H1 (cell line): Measurements from ENCODE around the gene CD34. TPM values are rescaled to one million over a fixed set of nuclear protein-coding genes. Genes with fewer than 3 reads are reported as not detected.

ENCODE experiments used
- CTCF ChIA-PET: fragments of 300-600 bp; sonication (Branson Sonifier 250); formaldehyde crosslinking; loops from one replicate; lab custom pipeline; 2021; ENCODE audit not compliant: partially characterized antibody; lab: Charles Lee
- POLR2A ChIA-PET: fragments of 300-600 bp; sonication (Branson Sonifier 250); formaldehyde crosslinking; loops from one replicate; lab custom pipeline; 2021; ENCODE audit warnings: inconsistent platforms; ENCODE audit not compliant: partially characterized antibody; lab: Charles Lee
- DNase-seq, 2 experiments: peaks; one replicate each; pipeline versions ENCODE4 v3.0.0 to v3.0.0-alpha.2; 2010 to 2022; ENCODE audit warnings: low spot score in 2 of 2, low read depth in 1 of 2, mixed read lengths in 1 of 2
- FAIRE-seq: peaks from 2 replicates; lab custom pipeline; 2011; peaks lifted over from hg19 to GRCh38; lab: Jason Lieb, UNC
- H2AFZ ChIP-seq: 2 replicates; pipeline ENCODE4 v1.8.1; 2012; ENCODE audit warnings: low read length, inconsistent platforms
- H2AK5ac ChIP-seq: 2 replicates; pipeline ENCODE4 v1.6.1; 2013; ENCODE audit warnings: low read depth, low read length
- H2BK120ac ChIP-seq: replicated peaks from 2 replicates; pipeline ENCODE3; 2013; ENCODE audit warnings: low read depth, low read length, inconsistent platforms
- H2BK12ac ChIP-seq: 2 replicates; pipeline ENCODE4 v1.6.1; 2013; ENCODE audit warnings: low read depth, low read length
- H2BK15ac ChIP-seq: 2 replicates; pipeline ENCODE4 v1.6.1; 2013; ENCODE audit warnings: low read length
- H2BK20ac ChIP-seq: 2 replicates; pipeline ENCODE4 v1.6.1; 2013; ENCODE audit warnings: low read length
- H2BK5ac ChIP-seq: 2 replicates; pipeline ENCODE4 v1.6.1; 2013; ENCODE audit warnings: low read depth, low read length
- H3K14ac ChIP-seq: 2 replicates; pipeline ENCODE4 v1.6.1; 2013; ENCODE audit warnings: inconsistent platforms; ENCODE audit not compliant: insufficient read length
- H3K18ac ChIP-seq: 2 replicates; pipeline ENCODE4 v1.6.1; 2013; ENCODE audit warnings: low read length; ENCODE audit errors: extremely low read depth
- H3K23ac ChIP-seq: 2 replicates; pipeline ENCODE4 v1.6.1; 2013; ENCODE audit warnings: inconsistent platforms; ENCODE audit not compliant: insufficient read length
- H3K23me2 ChIP-seq: 2 replicates; pipeline ENCODE4 v1.6.1; 2013; ENCODE audit warnings: low read depth, low read length
- H3K27ac ChIP-seq: 2 replicates; pipeline ENCODE4 v1.6.1; 2011; ENCODE audit warnings: low read depth, low read length, inconsistent platforms
- H3K27me3 ChIP-seq, 4 experiments: replicated peaks in 1 of 4; 1 replicate in 1 of 4; 2 replicates in 3 of 4; pipeline versions ENCODE4 v1.6.1 to v1.8.1; 2011 to 2013; ENCODE audit warnings: low read length in 3 of 4, mild to moderate bottlenecking in 3 of 4, inconsistent platforms in 2 of 4, mixed read lengths in 2 of 4, moderate library complexity in 1 of 4; ENCODE audit not compliant: control insufficient read depth in 3 of 4, insufficient read depth in 3 of 4; ENCODE audit errors: extremely low read depth in 1 of 4
- H3K36me3 ChIP-seq, 4 experiments: 2 replicates each; pipeline versions ENCODE4 v1.6.1 to v1.8.1; 2011 to 2013; ENCODE audit warnings: mild to moderate bottlenecking in 4 of 4, low read length in 3 of 4, moderate library complexity in 2 of 4, control low read depth in 1 of 4, inconsistent platforms in 1 of 4; ENCODE audit not compliant: insufficient read depth in 4 of 4, control insufficient read depth in 2 of 4
- H3K4ac ChIP-seq: replicated peaks from 2 replicates; pipeline ENCODE3; 2013; ENCODE audit warnings: low read length, low read depth, mixed read lengths, inconsistent platforms; ENCODE audit not compliant: insufficient read length
- H3K4me1 ChIP-seq, 4 experiments: replicated peaks in 1 of 4; 1 replicate in 1 of 4; 2 replicates in 3 of 4; pipeline versions ENCODE4 v1.6.1 to v1.8.1; 2011 to 2013; ENCODE audit warnings: low read length in 3 of 4, inconsistent platforms in 2 of 4, mixed read lengths in 1 of 4; ENCODE audit not compliant: insufficient read depth in 4 of 4, control insufficient read depth in 3 of 4
- H3K4me2 ChIP-seq, 2 experiments: 2 replicates each; pipeline versions ENCODE4 v1.6.1 to v1.8.1; 2011 to 2013; ENCODE audit warnings: low read depth in 2 of 2, low read length in 2 of 2, control low read depth in 1 of 2, inconsistent platforms in 1 of 2, mild to moderate bottlenecking in 1 of 2; ENCODE audit not compliant: insufficient read depth in 1 of 2
- H3K4me3 ChIP-seq, 4 experiments: fragments of 200-600, 300-600 bp in 1 of 4; sonication (generic), shearing (Covaris generic), sonication (Bioruptor Twin) in 1 of 4; 2 replicates each; pipeline versions ENCODE4 v1.5.1 to v1.8.1; 2011 to 2016; ENCODE audit warnings: low read length in 4 of 4, low read depth in 3 of 4, control low read depth in 2 of 4, inconsistent platforms in 2 of 4, mild to moderate bottlenecking in 2 of 4, mixed read lengths in 1 of 4, moderate library complexity in 1 of 4; ENCODE audit not compliant: insufficient read depth in 2 of 4; ENCODE audit errors: extremely low read depth in 1 of 4
- H3K56ac ChIP-seq: replicated peaks from 2 replicates; pipeline ENCODE3; 2013; ENCODE audit warnings: low read depth, mild to moderate bottlenecking, mixed read lengths, low read length, inconsistent platforms; ENCODE audit not compliant: insufficient read length
- H3K79me1 ChIP-seq: 2 replicates; pipeline ENCODE4 v1.6.1; 2013; ENCODE audit warnings: low read depth, low read length, control low read depth
- H3K79me2 ChIP-seq, 2 experiments: 2 replicates each; pipeline versions ENCODE4 v1.6.1 to v1.8.1; 2012 to 2013; ENCODE audit warnings: low read length in 2 of 2, mild to moderate bottlenecking in 2 of 2, inconsistent platforms in 1 of 2; ENCODE audit not compliant: insufficient read depth in 2 of 2, control insufficient read depth in 1 of 2
- H3K9ac ChIP-seq, 4 experiments: replicated peaks in 1 of 4; 1 replicate in 1 of 4; 2 replicates in 3 of 4; pipeline versions ENCODE4 v1.6.1 to v1.8.1; 2011 to 2013; ENCODE audit warnings: low read depth in 3 of 4, low read length in 3 of 4, control low read depth in 2 of 4, mild to moderate bottlenecking in 2 of 4, moderate library complexity in 2 of 4, inconsistent platforms in 1 of 4; ENCODE audit errors: extremely low read depth in 1 of 4
- H3K9me3 ChIP-seq, 2 experiments: 2 replicates each; pipeline versions ENCODE4 v1.6.1 to v1.8.1; 2012 to 2013; ENCODE audit warnings: mild to moderate bottlenecking in 2 of 2, moderate library complexity in 2 of 2, control low read depth in 1 of 2, inconsistent platforms in 1 of 2, low read depth in 1 of 2, low read length in 1 of 2, mixed read lengths in 1 of 2; ENCODE audit not compliant: insufficient read depth in 2 of 2
- H4K20me1 ChIP-seq, 2 experiments: replicated peaks in 1 of 2; 2 replicates each; pipeline versions ENCODE3 to v1.8.1; 2011 to 2013; ENCODE audit warnings: inconsistent platforms in 2 of 2, low read length in 2 of 2, mild to moderate bottlenecking in 1 of 2; ENCODE audit not compliant: insufficient read depth in 2 of 2, control insufficient read depth in 1 of 2
- H4K5ac ChIP-seq: 2 replicates; pipeline ENCODE4 v1.6.1; 2013; ENCODE audit warnings: low read length, low read depth, mixed read lengths, inconsistent platforms; ENCODE audit not compliant: insufficient read length
- H4K8ac ChIP-seq: 2 replicates; pipeline ENCODE4 v1.8.0; 2013; ENCODE audit warnings: mild to moderate bottlenecking, moderate library complexity, low read length, inconsistent platforms; ENCODE audit not compliant: insufficient read depth; ENCODE audit errors: extremely low read depth
- H4K91ac ChIP-seq: replicated peaks from 2 replicates; pipeline ENCODE3; 2013; ENCODE audit warnings: low read length, mixed read lengths, inconsistent platforms; ENCODE audit not compliant: insufficient read length
- BRCA1 ChIP-seq: IDR thresholded peaks from 2 replicates; pipeline ENCODE4 v1.6.1; 2012; ENCODE audit warnings: low read depth, low read length, improper control_type of control experiment
- CBX5 ChIP-seq: fragments of 300-800, 300-1000 bp; sonication (generic); IDR thresholded peaks from 2 replicates; pipeline ENCODE4 v1.7.1; 2016; ENCODE audit warnings: antibody characterized with exemption, low read length, low read depth
- CEBPB ChIP-seq: IDR thresholded peaks from 2 replicates; pipeline ENCODE4 v1.6.1; 2012; ENCODE audit warnings: low read depth, low read length
- CTBP2 ChIP-seq: IDR thresholded peaks from 2 replicates; pipeline ENCODE4 v1.7.0; 2011; ENCODE audit warnings: borderline replicate concordance, mild to moderate bottlenecking, moderate library complexity, mixed read lengths, low read length; ENCODE audit not compliant: insufficient read depth, insufficient read length
- EGR1 ChIP-seq: IDR thresholded peaks from 2 replicates; pipeline ENCODE4 v1.6.1; 2011; ENCODE audit warnings: low read depth, low read length, borderline replicate concordance
- EZH2 ChIP-seq: fragments of 200-600 bp; sonication (generic); IDR thresholded peaks from 2 replicates; pipeline ENCODE4 v1.7.1; 2012; ENCODE audit warnings: low read depth, mild to moderate bottlenecking, moderate library complexity, low read length, inconsistent platforms; ENCODE audit not compliant: severe bottlenecking
- GABPA ChIP-seq: IDR thresholded peaks from 2 replicates; pipeline ENCODE4 v1.6.1; 2011; ENCODE audit warnings: mild to moderate bottlenecking, low read length, moderate library complexity, borderline replicate concordance; ENCODE audit not compliant: insufficient read depth
- JUND ChIP-seq: IDR thresholded peaks from 2 replicates; pipeline ENCODE4 v1.6.1; 2011; ENCODE audit warnings: mild to moderate bottlenecking, improper control_type of control experiment, low read length
- RFX5 ChIP-seq: IDR thresholded peaks from 2 replicates; pipeline ENCODE4 v1.6.1; 2011; ENCODE audit warnings: low read depth, low read length, improper control_type of control experiment, borderline replicate concordance
- SIN3A ChIP-seq, 2 experiments: IDR thresholded peaks in 1 of 2; conservative IDR thresholded peaks in 1 of 2; 2 replicates each; pipeline ENCODE4 v1.6.1; 2011 to 2012; ENCODE audit warnings: low read length in 2 of 2, improper control_type of control experiment in 1 of 2, low read depth in 1 of 2, mild to moderate bottlenecking in 1 of 2
- WGBS, 2 experiments: shearing (Covaris generic) in 1 of 2; methylation state at CpG; one replicate each; pipeline versions ENCODE4 v1.1.6 to v1.1.7; 2013 to 2015; ENCODE audit warnings: low lambda C conversion rate in 2 of 2, mixed read lengths in 2 of 2, inconsistent platforms in 1 of 2, low coverage in 1 of 2, missing lambda C conversion rate in 1 of 2; ENCODE audit not compliant: insufficient replicate concordance in 2 of 2, insufficient coverage in 1 of 2, insufficient read length in 1 of 2; ENCODE audit errors: extremely low coverage in 1 of 2, missing lambda C conversion rate in 1 of 2; 5-methylcytosine and 5-hydroxymethylcytosine counted together
- polyA plus RNA-seq, 7 experiments: library from polyadenylated mRNA; depleted of rRNA in 3 of 7; stranded (reverse) in 5 of 7; unstranded in 2 of 7; fragments of >200 nt in 5 of 7; fragments of 200-250 nt in 2 of 7; gene quantifications; 1 replicate in 5 of 7; 2 replicates in 1 of 7; 4 replicates in 1 of 7; pipeline versions ENCODE4 v1.2.1 to v1.2.3, GENCODE V29; 2011 to 2013; ENCODE audit warnings: missing spikeins in 2 of 7, mixed read lengths in 2 of 7
- total RNA-seq: library from RNA; stranded (reverse); fragmentation: NEBNext Ultra II Directional; extraction: Animal tissue kit (Norgen Biotek cat#: 25700); gene quantifications from 2 replicates; pipeline ENCODE4 v1.2.1, GENCODE V29; 2021
- TF ChIP-seq, protein P1 (sequence below), 3 experiments: IDR thresholded peaks; 1 replicate in 2 of 3; 2 replicates in 1 of 3; pipeline versions ENCODE4 v1.5.1 to v1.6.1; 2011; ENCODE audit warnings: low read length in 3 of 3, mild to moderate bottlenecking in 3 of 3, inconsistent platforms in 2 of 3, low read depth in 1 of 3, moderate library complexity in 1 of 3; ENCODE audit not compliant: insufficient read depth in 1 of 3; ENCODE audit errors: control extremely low read depth in 1 of 3

Gene CD34
- total and polyA plus RNA-seq, 2 of the 8 experiments (the other 6 are each of a cell fraction or from before 2014, with no cell fraction given), result 0.39 to 0.54 TPM

DNA sequence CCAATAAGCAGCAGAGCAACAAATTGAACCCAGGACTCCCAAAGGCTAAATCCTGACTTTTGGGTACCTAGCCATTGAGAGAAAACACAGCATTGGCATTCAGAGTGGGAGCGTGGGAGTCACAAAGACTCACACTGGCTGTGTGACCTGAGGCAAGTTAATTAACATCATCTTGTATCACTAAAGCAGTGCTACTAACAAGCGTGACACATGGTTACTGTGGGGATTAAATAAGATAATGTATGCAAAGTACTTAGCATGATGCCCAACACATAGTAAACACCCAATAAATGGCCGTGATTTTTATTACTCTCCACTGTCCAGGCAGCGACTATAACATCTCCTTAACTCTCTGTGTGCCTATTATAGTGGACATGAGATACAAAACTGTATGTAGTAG lies 73.3 kb downstream of the CD34 start:
- no peaks in the 10 kb centered on the region for H4K20me1 ChIP-seq
- H2BK15ac ChIP-seq, result no peak overlapping the region
- no peak overlapping the region for H3K14ac ChIP-seq
- no peak overlapping the region for H3K23ac ChIP-seq
- no peak overlapping the region for H3K4ac ChIP-seq
- H3K27ac ChIP-seq, result no peak overlapping the region
- no peak overlapping the region for H2BK20ac ChIP-seq
- no peaks in the 10 kb centered on the region for H3K36me3 ChIP-seq
- 90% methylated on average over 4 of the region's 4 CpGs; no CpG with 5 or more reads in 1 of the 2 experiments for WGBS, 2 experiments
- peaks cover 0 to 3% (median 1%) of the 10 kb centered on the region in 4 experiments; a peak in 3 of 7 replicates for H3K4me1 ChIP-seq
- H4K91ac ChIP-seq, result no peak overlapping the region
- H2AK5ac ChIP-seq, result no peak overlapping the region
- H3K56ac ChIP-seq, result no peak overlapping the region
- no peak overlapping the region for H2BK5ac ChIP-seq
- no peak overlapping the region for H3K4me3 ChIP-seq
- H4K8ac ChIP-seq, result no peak overlapping the region
- ChIA-PET POLR2A (no interaction called here), CTCF (interaction anchor here (0.8 to 7.3 kb wide), 9 partner anchors 8 to 48 kb away, joined by 3 to 56 read pairs (median 12); no protein-coding TSS in a partner anchor)
- H3K4me2 ChIP-seq, result no peak overlapping the region
- H3K18ac ChIP-seq, result no peak overlapping the region
- H3K9ac ChIP-seq, result no peak overlapping the region
- DNase-seq (no peak), FAIRE-seq (no peak)
- H4K5ac ChIP-seq, result no peak overlapping the region
- H2BK12ac ChIP-seq, result no peak overlapping the region
- no peak overlapping the region for H2BK120ac ChIP-seq
- no peaks in the 10 kb centered on the region for H3K27me3 ChIP-seq
- H3K79me1 ChIP-seq, result no peaks in the 10 kb centered on the region
- no peaks in the 10 kb centered on the region for H3K79me2 ChIP-seq
- H3K9me3 ChIP-seq, result no peaks in the 10 kb centered on the region
- no peak overlapping the region for H2AFZ ChIP-seq
- H3K23me2 ChIP-seq, result no peaks in the 10 kb centered on the region
- TF ChIP-seq RFX5, result no peak
- TF ChIP-seq CBX5, result no peak
- TF ChIP-seq SIN3A (conservative IDR thresholded peaks at IDR 0.05 in 1 of 2, IDR thresholded peaks at IDR 0.05 in 1 of 2; ENCODE audit: low read depth in 1 of 2, low read length in 2 of 2), result no peak
- no peak for TF ChIP-seq CEBPB
- no peak for TF ChIP-seq JUND
- no peak for TF ChIP-seq BRCA1
- TF ChIP-seq, protein P1, sequence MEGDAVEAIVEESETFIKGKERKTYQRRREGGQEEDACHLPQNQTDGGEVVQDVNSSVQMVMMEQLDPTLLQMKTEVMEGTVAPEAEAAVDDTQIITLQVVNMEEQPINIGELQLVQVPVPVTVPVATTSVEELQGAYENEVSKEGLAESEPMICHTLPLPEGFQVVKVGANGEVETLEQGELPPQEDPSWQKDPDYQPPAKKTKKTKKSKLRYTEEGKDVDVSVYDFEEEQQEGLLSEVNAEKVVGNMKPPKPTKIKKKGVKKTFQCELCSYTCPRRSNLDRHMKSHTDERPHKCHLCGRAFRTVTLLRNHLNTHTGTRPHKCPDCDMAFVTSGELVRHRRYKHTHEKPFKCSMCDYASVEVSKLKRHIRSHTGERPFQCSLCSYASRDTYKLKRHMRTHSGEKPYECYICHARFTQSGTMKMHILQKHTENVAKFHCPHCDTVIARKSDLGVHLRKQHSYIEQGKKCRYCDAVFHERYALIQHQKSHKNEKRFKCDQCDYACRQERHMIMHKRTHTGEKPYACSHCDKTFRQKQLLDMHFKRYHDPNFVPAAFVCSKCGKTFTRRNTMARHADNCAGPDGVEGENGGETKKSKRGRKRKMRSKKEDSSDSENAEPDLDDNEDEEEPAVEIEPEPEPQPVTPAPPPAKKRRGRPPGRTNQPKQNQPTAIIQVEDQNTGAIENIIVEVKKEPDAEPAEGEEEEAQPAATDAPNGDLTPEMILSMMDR (IDR thresholded peaks at IDR 0.05; ENCODE audit: control extremely low read depth in 1 of 3, insufficient read depth in 1 of 3, low read depth in 1 of 3, low read length in 3 of 3), result no peak
- no peak for TF ChIP-seq EGR1
- no peak for TF ChIP-seq GABPA
- TF ChIP-seq CTBP2, result no peak
- TF ChIP-seq EZH2, result no peak
